ENCODE data around the gene NRXN3.

DNA sequence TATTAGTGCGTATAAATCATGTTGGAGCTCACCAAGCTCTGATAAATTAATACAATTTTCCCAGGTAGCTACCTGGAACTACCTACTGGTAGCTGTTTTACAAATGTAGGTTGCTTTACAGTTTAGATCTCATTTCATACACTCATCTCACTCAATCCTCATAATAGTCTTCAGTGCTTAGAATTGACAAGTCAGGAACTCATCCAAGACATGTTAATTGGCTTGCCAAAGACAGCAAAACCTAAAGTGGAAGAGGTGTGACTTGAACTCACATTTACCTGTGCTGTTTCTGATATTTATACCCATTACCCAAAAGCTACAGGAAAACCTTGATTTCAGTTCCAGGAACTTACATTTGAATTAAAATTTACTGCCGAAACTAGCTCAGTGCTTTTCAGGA is 1744.4 kb downstream of the NRXN3 start:
- TF ChIP-seq, protein P1, sequence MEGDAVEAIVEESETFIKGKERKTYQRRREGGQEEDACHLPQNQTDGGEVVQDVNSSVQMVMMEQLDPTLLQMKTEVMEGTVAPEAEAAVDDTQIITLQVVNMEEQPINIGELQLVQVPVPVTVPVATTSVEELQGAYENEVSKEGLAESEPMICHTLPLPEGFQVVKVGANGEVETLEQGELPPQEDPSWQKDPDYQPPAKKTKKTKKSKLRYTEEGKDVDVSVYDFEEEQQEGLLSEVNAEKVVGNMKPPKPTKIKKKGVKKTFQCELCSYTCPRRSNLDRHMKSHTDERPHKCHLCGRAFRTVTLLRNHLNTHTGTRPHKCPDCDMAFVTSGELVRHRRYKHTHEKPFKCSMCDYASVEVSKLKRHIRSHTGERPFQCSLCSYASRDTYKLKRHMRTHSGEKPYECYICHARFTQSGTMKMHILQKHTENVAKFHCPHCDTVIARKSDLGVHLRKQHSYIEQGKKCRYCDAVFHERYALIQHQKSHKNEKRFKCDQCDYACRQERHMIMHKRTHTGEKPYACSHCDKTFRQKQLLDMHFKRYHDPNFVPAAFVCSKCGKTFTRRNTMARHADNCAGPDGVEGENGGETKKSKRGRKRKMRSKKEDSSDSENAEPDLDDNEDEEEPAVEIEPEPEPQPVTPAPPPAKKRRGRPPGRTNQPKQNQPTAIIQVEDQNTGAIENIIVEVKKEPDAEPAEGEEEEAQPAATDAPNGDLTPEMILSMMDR (IDR thresholded peaks at IDR 0.05), result no peak
- TF ChIP-seq POLR2A (IDR thresholded peaks at IDR 0.05), result no peak
